Stimulated activated memory B cell treated with anti-CD40 and anti-IgM and Interleukin-4, amounts not matched to agents 10 μg/mL and 1 μg/mL and 100 μg/mL, for 72 hours (primary cell): ENCODE measurements around the gene ZNF516.

Source experiments
- ATAC-seq: fragments of 150-1000 bp; cut with Tn5 transposase; 2 replicates; pipeline ENCODE4 v1.10.0; 2021
- H3K27ac Mint-ChIP-seq: one replicate; pipeline ENCODE4 v1.8.0; 2022; ENCODE audit warnings: mild to moderate bottlenecking, mixed read lengths
- H3K27me3 Mint-ChIP-seq: one replicate; pipeline ENCODE4 v1.8.0; 2022; ENCODE audit warnings: mixed read lengths
- H3K36me3 Mint-ChIP-seq: one replicate; pipeline ENCODE4 v1.8.0; 2022; ENCODE audit warnings: mixed read lengths
- H3K4me1 Mint-ChIP-seq: one replicate; pipeline ENCODE4 v1.8.0; 2022; ENCODE audit warnings: mixed read lengths
- H3K4me3 Mint-ChIP-seq: one replicate; pipeline ENCODE4 v1.8.0; 2022; ENCODE audit warnings: mild to moderate bottlenecking, moderate library complexity, mixed read lengths
- H3K9me3 Mint-ChIP-seq: one replicate; pipeline ENCODE4 v1.8.0; 2022; ENCODE audit warnings: mixed read lengths

ZNF516 gene

DNA sequence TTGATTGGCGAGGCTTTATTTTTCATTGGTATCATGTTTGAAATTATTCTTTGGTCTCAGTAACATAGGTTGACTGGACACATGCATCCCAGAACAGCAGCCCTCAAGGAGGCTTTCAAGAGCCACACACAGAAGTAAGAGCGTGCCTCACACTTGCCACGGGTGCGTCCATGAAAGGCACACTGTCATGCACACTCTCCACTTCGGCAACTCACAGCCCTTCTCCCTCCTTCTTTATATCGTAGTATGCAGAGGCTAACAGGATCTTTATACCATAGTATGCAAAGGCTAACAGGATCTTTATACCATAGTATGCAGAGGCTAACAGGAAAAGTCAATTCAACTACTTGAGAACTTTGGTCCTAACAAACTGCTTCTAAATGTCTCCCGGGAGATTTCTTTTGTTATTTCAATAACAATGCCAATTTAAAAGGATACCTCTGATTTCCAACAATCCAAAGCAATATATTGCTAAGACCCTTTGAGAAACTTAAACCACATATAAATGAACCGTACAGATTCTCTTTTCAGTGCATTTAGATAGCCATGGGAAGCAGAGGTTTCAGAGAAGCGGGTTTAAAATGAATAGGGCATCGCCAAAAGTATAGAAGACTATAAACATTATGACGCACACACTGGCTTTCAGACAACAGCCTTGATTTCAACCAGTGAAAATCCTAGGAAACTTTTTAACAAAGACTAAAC lies 26.5 kb upstream of the ZNF516 start:
- Mint-ChIP-seq H3K9me3 (no peaks in the 10 kb centered on the region), H3K27ac (no peak overlapping the region), H3K4me1 (peaks cover 16% of the 10 kb centered on the region), H3K27me3 (peaks cover 14% of the 10 kb centered on the region), H3K36me3 (no peaks in the 10 kb centered on the region), H3K4me3 (no peak overlapping the region)
- no peak for ATAC-seq

GRCh38 chr18:76518860-76519538 lies 24.0 kb upstream of the ZNF516 start:
- Mint-ChIP-seq H3K27ac (peak overlapping the region; percentile 32), H3K4me1 (peaks cover 16% of the 10 kb centered on the region)

GRCh38 chr18:76518123-76518859 lies 23.2 kb upstream of the ZNF516 start:
- H3K27me3 Mint-ChIP-seq, result peaks cover 11% of the 10 kb centered on the region
- no peaks in the 10 kb centered on the region for H3K9me3 Mint-ChIP-seq
- H3K36me3 Mint-ChIP-seq, result no peaks in the 10 kb centered on the region
- peaks cover 16% of the 10 kb centered on the region for H3K4me1 Mint-ChIP-seq
- peak overlapping the region; percentile 69 for H3K4me3 Mint-ChIP-seq
- peak; percentile 41 for ATAC-seq
- H3K27ac Mint-ChIP-seq, result peak overlapping the region; percentile 32

More at GRCh38 chr18:76518860-76519538, 24.0 kb upstream of the ZNF516 start:
- Mint-ChIP-seq H3K36me3 (no peaks in the 10 kb centered on the region), H3K27me3 (peaks cover 11% of the 10 kb centered on the region), H3K4me3 (peak overlapping the region; percentile 69), H3K9me3 (no peaks in the 10 kb centered on the region)
- no peak for ATAC-seq

- H3K4me1 Mint-ChIP-seq, result peaks cover 10% of the 10 kb centered on the region
- H3K27me3 Mint-ChIP-seq, result peaks cover 11% of the 10 kb centered on the region
- H3K9me3 Mint-ChIP-seq, result no peaks in the 10 kb centered on the region
- ATAC-seq, result no peak
- no peaks in the 10 kb centered on the region for H3K36me3 Mint-ChIP-seq
- no peak overlapping the region for H3K27ac Mint-ChIP-seq
- H3K4me3 Mint-ChIP-seq, result no peak overlapping the region
These were observed 20.5 kb upstream of the ZNF516 start for GRCh38 chr18:76515576-76515975.

DNA sequence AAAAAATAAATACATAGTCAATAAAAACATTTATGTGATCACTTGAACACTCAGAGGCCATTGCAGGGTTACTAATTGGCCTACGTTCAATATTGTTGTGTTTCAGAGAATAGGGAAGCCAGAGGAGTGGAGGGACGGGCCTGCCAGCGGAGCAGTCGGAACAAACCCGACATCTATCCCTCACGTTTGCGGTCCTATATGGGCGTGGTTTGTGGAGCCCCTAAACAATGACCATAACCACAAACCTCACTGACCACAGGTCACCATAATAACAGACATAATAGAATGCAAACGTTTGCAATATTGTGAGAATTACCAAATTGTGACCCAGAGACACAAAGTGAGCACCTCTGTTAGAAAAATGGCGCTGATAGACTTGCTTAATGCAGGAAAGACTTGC lies 19.5 kb upstream of the ZNF516 start:
- peaks cover 10% of the 10 kb centered on the region for H3K4me1 Mint-ChIP-seq
- no peaks in the 10 kb centered on the region for H3K9me3 Mint-ChIP-seq
- no peak overlapping the region for H3K27ac Mint-ChIP-seq
- no peak for ATAC-seq
- H3K4me3 Mint-ChIP-seq, result no peak overlapping the region
- peaks cover 11% of the 10 kb centered on the region for H3K27me3 Mint-ChIP-seq
- H3K36me3 Mint-ChIP-seq, result no peaks in the 10 kb centered on the region

DNA sequence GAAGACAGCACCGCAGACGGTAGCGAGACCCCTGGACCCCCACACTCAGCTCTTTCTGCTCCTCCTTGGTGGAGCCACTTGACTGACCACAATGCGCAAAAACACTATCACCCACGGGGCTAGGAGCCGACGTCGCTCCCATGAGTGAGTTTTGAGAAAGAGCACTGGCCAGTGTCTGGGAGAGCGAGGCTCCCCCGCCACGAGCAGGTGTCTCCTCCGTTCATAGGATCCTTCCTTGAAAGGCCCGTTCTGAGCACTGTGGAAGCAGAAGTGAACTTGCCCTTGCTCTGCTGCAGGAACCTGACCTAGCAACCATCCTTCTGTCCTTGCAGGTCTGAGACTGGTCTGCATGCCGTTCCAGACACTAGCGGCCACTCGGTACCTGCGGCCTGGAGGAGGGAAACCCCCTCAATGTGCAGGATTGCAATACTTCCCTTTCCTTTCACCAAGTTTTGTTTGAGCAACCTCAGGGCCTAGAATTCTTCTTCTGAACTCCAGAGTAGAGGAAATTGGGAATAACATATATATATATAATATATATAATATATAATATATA lies 12.9 kb upstream of the ZNF516 start:
- Mint-ChIP-seq H3K4me1 (no peaks in the 10 kb centered on the region), H3K27me3 (peaks cover 11% of the 10 kb centered on the region), H3K9me3 (no peaks in the 10 kb centered on the region), H3K4me3 (no peak overlapping the region), H3K36me3 (no peaks in the 10 kb centered on the region), H3K27ac (no peak overlapping the region)
- ATAC-seq, result no peak

- Mint-ChIP-seq H3K4me1 (no peaks in the 10 kb centered on the region), H3K9me3 (no peaks in the 10 kb centered on the region), H3K4me3 (no peak overlapping the region), H3K27ac (no peak overlapping the region), H3K36me3 (no peaks in the 10 kb centered on the region), H3K27me3 (peaks cover 11% of the 10 kb centered on the region)
- no peak for ATAC-seq
These were observed 12.1 kb upstream of the ZNF516 start for GRCh38 chr18:76506974-76507764.

- ATAC-seq, result no peak
- Mint-ChIP-seq H3K9me3 (no peaks in the 10 kb centered on the region), H3K27ac (no peak overlapping the region), H3K4me1 (no peaks in the 10 kb centered on the region), H3K4me3 (no peak overlapping the region), H3K36me3 (no peaks in the 10 kb centered on the region), H3K27me3 (peaks cover 11% of the 10 kb centered on the region)
These were observed 11.4 kb upstream of the ZNF516 start for GRCh38 chr18:76506395-76506794.

DNA sequence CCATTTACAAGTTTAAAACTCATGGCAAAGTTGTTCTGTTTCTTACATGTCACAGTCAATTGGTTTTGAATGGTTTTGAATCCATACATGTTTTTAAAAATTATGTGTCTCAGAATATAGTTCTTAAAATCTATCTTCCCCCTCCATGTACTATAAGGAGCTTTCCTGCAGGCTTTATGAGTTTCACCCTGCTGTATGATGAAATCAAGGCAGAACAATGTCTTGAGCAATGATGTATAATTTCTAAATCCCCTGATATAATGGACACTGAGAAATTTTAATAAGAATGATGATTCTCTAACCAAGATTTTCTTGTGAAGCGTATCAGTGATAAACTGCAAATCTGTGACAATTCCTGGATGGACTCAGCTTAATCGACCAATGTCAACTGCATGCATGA lies 10.6 kb upstream of the ZNF516 start:
- H3K27ac Mint-ChIP-seq, result no peak overlapping the region
- no peaks in the 10 kb centered on the region for H3K9me3 Mint-ChIP-seq
- H3K4me1 Mint-ChIP-seq, result no peaks in the 10 kb centered on the region
- H3K36me3 Mint-ChIP-seq, result no peaks in the 10 kb centered on the region
- ATAC-seq, result no peak
- H3K27me3 Mint-ChIP-seq, result peaks cover 11% of the 10 kb centered on the region
- no peak overlapping the region for H3K4me3 Mint-ChIP-seq

DNA sequence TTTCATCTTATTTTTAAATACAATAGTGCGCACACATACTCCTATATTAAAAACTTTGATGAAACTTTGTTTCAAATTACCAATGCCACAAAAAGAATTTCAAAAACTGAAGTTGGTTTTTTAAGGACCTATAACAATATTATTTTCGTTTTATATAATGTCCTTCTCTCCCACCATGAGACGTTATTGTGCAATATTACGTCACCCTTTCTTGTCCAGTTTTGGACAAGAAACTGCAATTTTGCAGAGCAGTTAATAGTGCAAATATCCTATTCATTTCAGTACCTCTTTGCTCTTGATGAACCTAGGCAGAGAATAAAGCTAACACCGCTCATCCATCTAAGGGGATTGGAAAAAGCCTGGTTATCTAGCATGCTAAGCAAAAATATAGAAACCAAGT lies 9.7 kb upstream of the ZNF516 start:
- no peak for ATAC-seq
- Mint-ChIP-seq H3K4me1 (peaks cover 5% of the 10 kb centered on the region), H3K9me3 (peaks cover 4% of the 10 kb centered on the region), H3K36me3 (no peaks in the 10 kb centered on the region), H3K27me3 (peaks cover 11% of the 10 kb centered on the region), H3K27ac (no peak overlapping the region), H3K4me3 (no peak overlapping the region)

- H3K36me3 Mint-ChIP-seq, result no peaks in the 10 kb centered on the region
- peaks cover 11% of the 10 kb centered on the region for H3K27me3 Mint-ChIP-seq
- H3K27ac Mint-ChIP-seq, result no peak overlapping the region
These were observed 8.8 kb upstream of the ZNF516 start for GRCh38 chr18:76503649-76504386.

GRCh38 chr18:76502551-76502950 lies 7.5 kb upstream of the ZNF516 start:
- Mint-ChIP-seq H3K27me3 (peaks cover 11% of the 10 kb centered on the region), H3K27ac (no peak overlapping the region), H3K9me3 (peaks cover 4% of the 10 kb centered on the region), H3K4me3 (no peak overlapping the region), H3K36me3 (no peaks in the 10 kb centered on the region), H3K4me1 (peaks cover 5% of the 10 kb centered on the region)
- ATAC-seq, result no peak

More at GRCh38 chr18:76503649-76504386, 8.8 kb upstream of the ZNF516 start:
- Mint-ChIP-seq H3K9me3 (peaks cover 4% of the 10 kb centered on the region), H3K4me3 (no peak overlapping the region), H3K4me1 (peaks cover 5% of the 10 kb centered on the region)
- no peak for ATAC-seq

- peak; percentile 92 for ATAC-seq
These were observed 4.7 kb upstream of the ZNF516 start for GRCh38 chr18:76499637-76500340.

GRCh38 chr18:76499021-76499420 lies 4.0 kb upstream of the ZNF516 start:
- peaks cover 29% of the 10 kb centered on the region for H3K27me3 Mint-ChIP-seq
- H3K4me3 Mint-ChIP-seq, result no peak overlapping the region
- no peaks in the 10 kb centered on the region for H3K36me3 Mint-ChIP-seq
- H3K27ac Mint-ChIP-seq, result peak overlapping the region; percentile 76
- ATAC-seq, result no peak
- peaks cover 4% of the 10 kb centered on the region for H3K9me3 Mint-ChIP-seq
- H3K4me1 Mint-ChIP-seq, result peaks cover 5% of the 10 kb centered on the region

More at GRCh38 chr18:76499637-76500340, 4.7 kb upstream of the ZNF516 start:
- peaks cover 5% of the 10 kb centered on the region for H3K4me1 Mint-ChIP-seq
- H3K27ac Mint-ChIP-seq, result peak overlapping the region; percentile 76
- peak overlapping the region; percentile 44 for H3K4me3 Mint-ChIP-seq
- no peaks in the 10 kb centered on the region for H3K36me3 Mint-ChIP-seq
- peaks cover 4% of the 10 kb centered on the region for H3K9me3 Mint-ChIP-seq
- H3K27me3 Mint-ChIP-seq, result peaks cover 25% of the 10 kb centered on the region
